Naive thymus-derived CD8-positive, alpha-beta T cell (primary cell): ENCODE data around the gene PIAS2. TPM values are rescaled to one million over a fixed set of nuclear protein-coding genes. Genes with fewer than 3 reads are reported as not detected.
A peak's percentile ranks its signal among the peaks of the same experiment; 100 is the strongest.
"Not testable (repeated sequence)": the region's sequence is repeated elsewhere in the genome, so short reads cannot be mapped to it uniquely, and the experiment has no call there.

Source experiments
- ATAC-seq, 2 donors: fragments of 150-1000 bp; cut with Tn5 transposase in 1 of 2; sonication (Bioruptor Pico), chemical (Tn5 transposase) in 1 of 2; 1 replicate in 1 of 2; 2 replicates in 1 of 2; pipeline ENCODE4 v1.10.0; 2021; ENCODE audit warnings: mild to moderate bottlenecking in 2 of 2, moderate library complexity in 2 of 2
- POLR2A ChIA-PET: fragments of 350-600 bp; sonication (Branson Sonifier 250); formaldehyde crosslinking; loops from one replicate; lab custom pipeline; 2021; ENCODE audit warnings: antibody characterized with exemption; lab: Charles Lee
- DNase-seq, 10 donors: peaks; one replicate each; pipeline versions ENCODE4 v3.0.0 to v3.0.0-alpha.2; 2020 to 2022
- H3K27ac Mint-ChIP-seq, 10 donors: one replicate each; pipeline ENCODE4 v1.8.0; 2020 to 2022; ENCODE audit warnings: mild to moderate bottlenecking in 10 of 10, mixed read lengths in 10 of 10, moderate library complexity in 4 of 10, inconsistent platforms in 1 of 10
- H3K27me3 Mint-ChIP-seq, 5 donors: one replicate each; pipeline ENCODE4 v1.8.0; 2021 to 2022; ENCODE audit warnings: mixed read lengths in 5 of 5
- H3K36me3 Mint-ChIP-seq, 3 donors: one replicate each; pipeline ENCODE4 v1.8.0; 2020 to 2022; ENCODE audit warnings: mixed read lengths in 3 of 3, mild to moderate bottlenecking in 2 of 3, inconsistent platforms in 1 of 3
- H3K4me1 Mint-ChIP-seq, 4 donors: one replicate each; pipeline ENCODE4 v1.8.0; 2021 to 2022; ENCODE audit warnings: mixed read lengths in 4 of 4
- H3K4me3 Mint-ChIP-seq, 10 donors: one replicate each; pipeline ENCODE4 v1.8.0; 2020 to 2022; ENCODE audit warnings: mild to moderate bottlenecking in 10 of 10, mixed read lengths in 10 of 10, moderate library complexity in 6 of 10, inconsistent platforms in 1 of 10
- H3K9me3 Mint-ChIP-seq, 9 donors: one replicate each; pipeline ENCODE4 v1.8.0; 2020 to 2022; ENCODE audit warnings: mixed read lengths in 9 of 9, mild to moderate bottlenecking in 3 of 9, inconsistent platforms in 1 of 9, moderate library complexity in 1 of 9
- polyA plus RNA-seq, 3 donors: library from polyadenylated mRNA; unstranded; fragments of 300-500 nt; fragmentation: Illumina TruSeq; gene quantifications; one replicate each; pipeline ENCODE4 v1.2.3, GENCODE V29; 2021
- total RNA-seq, 8 experiments: library from RNA in 2 of 8; stranded (reverse) in 2 of 8; gene quantifications; one replicate each; pipeline ENCODE4 v1.2.3 and lab custom pipeline; 2021 to 2026

PIAS2 gene
- total and polyA plus RNA-seq, 5 experiments from 2014 or later, result 16.5 to 45.4 (median 22.8) TPM

DNA sequence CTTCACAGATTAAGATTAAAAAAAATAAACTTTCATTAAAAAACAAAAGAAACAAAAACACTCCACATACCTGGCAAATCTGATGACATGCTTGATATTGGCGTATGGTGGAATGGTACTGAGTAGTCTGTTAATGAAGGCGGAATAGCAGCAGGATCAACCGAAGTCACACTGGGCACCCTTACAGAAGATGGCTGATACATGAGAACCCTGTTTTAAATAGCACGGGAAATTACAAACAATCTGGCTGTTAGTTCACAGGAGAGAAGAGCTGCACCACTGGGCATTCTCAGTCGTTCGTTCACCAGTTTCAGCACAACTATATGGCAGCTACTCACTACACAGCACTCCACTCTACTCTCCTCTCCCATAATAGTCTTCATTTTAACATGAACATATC is 96.4 kb downstream of the PIAS2 start:
- POLR2A ChIA-PET, result no interaction called here
- H3K4me1 Mint-ChIP-seq, result no peaks in the 10 kb centered on the region
- peaks cover 6 to 56% (median 19%) of the 10 kb centered on the region in 3 donors for H3K36me3 Mint-ChIP-seq
- DNase-seq (no peak), ATAC-seq (no peak)
- no peak overlapping the region for H3K4me3 Mint-ChIP-seq
- no peaks in the 10 kb centered on the region for H3K9me3 Mint-ChIP-seq
- peak overlapping the region in 1 of 10 donors; percentile 80 for H3K27ac Mint-ChIP-seq
- H3K27me3 Mint-ChIP-seq, result no peaks in the 10 kb centered on the region

DNA sequence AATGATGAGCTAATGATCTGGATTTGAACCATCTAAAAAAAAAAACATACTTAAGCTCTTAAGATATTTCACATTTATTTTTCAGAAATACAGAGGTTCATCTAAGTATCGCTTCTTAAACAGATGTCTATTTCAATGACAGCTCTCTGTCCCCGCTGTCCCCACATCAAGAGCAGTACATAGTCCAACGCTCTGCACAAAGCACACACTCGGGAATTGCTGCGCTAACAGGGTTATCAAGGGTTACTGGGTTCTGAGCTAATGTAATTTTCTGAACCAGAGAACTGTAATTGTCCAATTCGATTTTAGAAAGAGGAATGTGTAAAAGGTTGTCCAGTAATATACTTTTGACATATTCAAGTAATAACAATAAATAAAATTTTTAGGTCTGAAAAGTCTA is 101.6 kb downstream of the PIAS2 start:
- H3K36me3 Mint-ChIP-seq, result peaks cover under 1 to 28% (median 9%) of the 10 kb centered on the region in 3 donors
- DNase-seq, result no peak
- no peak overlapping the region for H3K4me3 Mint-ChIP-seq
- peaks cover 0 to 6% (median 6%) of the 10 kb centered on the region in 4 donors for H3K4me1 Mint-ChIP-seq
- no peaks in the 10 kb centered on the region for H3K9me3 Mint-ChIP-seq
- POLR2A ChIA-PET, result no interaction called here
- peak overlapping the region in 2 of 10 donors; percentile 27 to 47 for H3K27ac Mint-ChIP-seq
- H3K27me3 Mint-ChIP-seq, result no peaks in the 10 kb centered on the region
- ATAC-seq, result no peak

DNA sequence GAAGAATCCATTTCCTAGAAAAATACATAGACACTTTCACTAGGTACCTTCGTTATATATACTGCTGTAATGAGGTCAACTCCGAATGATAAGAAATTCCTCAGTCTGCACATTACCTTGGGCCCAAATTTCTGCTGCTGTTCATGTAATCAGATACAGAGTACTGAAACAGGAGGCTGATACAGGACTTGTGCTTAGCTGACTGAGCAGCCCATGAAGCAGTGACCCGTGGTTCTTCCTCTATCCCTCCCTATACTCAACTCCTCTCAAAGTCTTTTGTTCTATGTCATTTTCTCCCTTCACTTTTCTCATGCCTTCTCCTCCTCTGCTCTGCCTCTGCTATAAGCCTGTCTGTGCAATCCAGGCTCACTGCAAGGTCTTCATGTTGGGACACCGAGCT is 102.9 kb downstream of the PIAS2 start:
- ATAC-seq, result no peak
- peaks cover 0 to 6% (median 6%) of the 10 kb centered on the region in 4 donors for H3K4me1 Mint-ChIP-seq
- POLR2A ChIA-PET, result no interaction called here
- DNase-seq, result no peak
- H3K9me3 Mint-ChIP-seq, result no peaks in the 10 kb centered on the region
- H3K36me3 Mint-ChIP-seq, result peaks cover 0 to 17% (median 5%) of the 10 kb centered on the region in 3 donors
- H3K27me3 Mint-ChIP-seq, result no peaks in the 10 kb centered on the region
- no peak overlapping the region for H3K4me3 Mint-ChIP-seq
- peak overlapping the region in 2 of 10 donors; percentile 21 to 56 for H3K27ac Mint-ChIP-seq

DNA sequence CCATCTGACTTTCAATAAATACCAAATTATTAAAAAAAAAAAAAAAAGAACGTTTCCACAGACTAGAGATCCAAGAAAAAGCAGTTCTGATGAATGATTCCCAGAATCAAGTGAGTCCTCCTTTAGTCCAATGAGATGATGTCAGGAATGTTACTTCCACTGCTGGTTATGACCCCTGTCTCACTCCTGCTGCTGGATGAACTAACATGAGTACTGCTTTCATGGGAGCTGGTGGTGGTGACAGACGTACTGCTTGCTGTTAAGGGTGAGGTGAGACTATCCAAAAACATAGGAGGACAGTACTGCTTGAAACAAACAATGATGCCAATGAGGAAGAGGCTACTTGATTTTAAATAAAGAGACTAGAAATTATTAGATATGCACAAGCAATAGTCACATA is 105.0 kb downstream of the PIAS2 start:
- Mint-ChIP-seq H3K27ac (peak overlapping the region in 2 of 10 donors; percentile 7 to 10), H3K36me3 (peaks cover 0 to 16% (median 13%) of the 10 kb centered on the region in 3 donors), H3K4me3 (no peak overlapping the region), H3K9me3 (no peaks in the 10 kb centered on the region), H3K27me3 (no peaks in the 10 kb centered on the region), H3K4me1 (peaks cover 0 to 6% (median 6%) of the 10 kb centered on the region in 4 donors)
- POLR2A ChIA-PET, result no interaction called here
- DNase-seq (no peak), ATAC-seq (no peak)

DNA sequence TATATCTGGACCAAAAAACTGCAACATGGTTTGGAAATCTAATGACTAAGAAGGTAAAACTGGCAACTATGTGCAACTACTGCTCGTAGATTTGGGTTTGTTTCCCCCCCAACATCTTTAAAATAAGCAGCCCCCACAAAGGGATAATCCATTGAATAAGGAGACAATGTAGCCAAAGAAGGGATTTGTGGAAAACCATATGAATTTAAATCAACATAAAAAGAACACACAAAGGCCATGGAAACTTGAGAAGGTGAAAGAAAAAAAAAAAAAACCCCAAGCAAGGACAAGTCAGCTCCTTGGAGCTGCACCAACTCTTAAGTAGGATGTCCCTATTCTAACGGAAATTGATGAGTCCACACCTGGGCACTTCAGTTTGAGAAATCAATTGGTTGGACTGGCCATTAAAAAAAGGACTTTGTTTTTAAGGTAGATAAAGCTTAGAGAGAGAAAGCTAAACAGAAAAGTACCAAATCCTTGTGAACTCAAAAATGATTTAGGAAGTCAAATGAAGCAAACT is 106.8 kb downstream of the PIAS2 start:
- H3K27ac Mint-ChIP-seq, result peak overlapping the region in 1 of 10 donors; percentile 34
- H3K9me3 Mint-ChIP-seq, result no peaks in the 10 kb centered on the region
- DNase-seq (no peak), ATAC-seq (no peak)
- H3K36me3 Mint-ChIP-seq, result peaks cover 0 to 16% (median 11%) of the 10 kb centered on the region in 3 donors
- no peaks in the 10 kb centered on the region for H3K27me3 Mint-ChIP-seq
- POLR2A ChIA-PET, result no interaction called here
- peaks cover 0 to 6% (median 6%) of the 10 kb centered on the region in 4 donors for H3K4me1 Mint-ChIP-seq
- H3K4me3 Mint-ChIP-seq, result no peak overlapping the region

DNA sequence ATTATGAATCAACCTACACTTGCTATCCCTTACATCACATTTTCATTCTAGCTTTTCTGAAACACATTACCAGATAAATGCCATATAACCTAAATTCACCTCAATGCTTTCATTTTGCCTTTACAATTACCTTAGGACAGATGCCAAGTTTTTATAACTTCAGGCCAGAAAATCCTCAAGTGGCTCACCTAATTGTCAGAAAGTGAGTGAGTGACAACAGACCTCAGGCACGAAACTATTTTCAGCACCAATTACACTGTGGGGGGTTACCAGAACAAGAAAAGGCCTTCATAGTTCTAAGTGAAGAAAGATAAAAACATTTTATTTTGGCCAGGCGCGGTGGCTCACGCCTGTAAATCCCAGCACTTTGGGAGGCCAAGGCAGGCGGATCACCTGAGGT is 108.2 kb downstream of the PIAS2 start:
- peaks cover 4 to 12% (median 9%) of the 10 kb centered on the region in 3 donors for H3K36me3 Mint-ChIP-seq
- POLR2A ChIA-PET, result no interaction called here

DNA sequence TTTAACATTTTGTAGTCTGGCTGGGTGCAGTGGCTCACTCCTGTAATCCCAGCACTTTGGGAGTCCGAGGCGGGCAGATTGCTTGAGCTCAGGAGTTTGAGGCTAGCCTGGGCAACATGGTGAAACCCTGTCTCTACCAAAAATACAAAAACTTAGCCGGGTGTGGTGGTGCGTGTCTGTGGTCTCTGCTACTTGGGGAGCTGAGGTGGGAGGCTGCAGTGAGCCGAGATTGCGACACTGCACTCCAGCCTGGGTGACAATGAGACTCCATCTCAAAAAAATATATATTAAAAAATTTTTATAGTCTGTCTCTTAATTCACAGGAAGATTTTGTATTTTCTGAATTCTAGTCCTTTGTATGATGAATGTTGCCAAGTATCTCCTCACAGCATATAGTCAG is 121.4 kb downstream of the PIAS2 start:
- ATAC-seq, DNase-seq, H3K36me3 Mint-ChIP-seq, H3K27me3 Mint-ChIP-seq, H3K9me3 Mint-ChIP-seq, POLR2A ChIA-PET, H3K4me1 Mint-ChIP-seq, H3K27ac Mint-ChIP-seq: not testable (repeated sequence)
- H3K4me3 Mint-ChIP-seq, result peak overlapping the region in 1 of 10 donors; percentile 11

More for the DNA sequence above, 108.2 kb downstream of the PIAS2 start:
- H3K27ac Mint-ChIP-seq, result no peak overlapping the region
- H3K9me3 Mint-ChIP-seq, result peaks cover 0 to 9% (median 0%) of the 10 kb centered on the region in 9 donors
- peaks cover 0 to 7% (median 6%) of the 10 kb centered on the region in 4 donors for H3K4me1 Mint-ChIP-seq
- ATAC-seq (no peak), DNase-seq (no peak)
- no peaks in the 10 kb centered on the region for H3K27me3 Mint-ChIP-seq
- no peak overlapping the region for H3K4me3 Mint-ChIP-seq

DNA sequence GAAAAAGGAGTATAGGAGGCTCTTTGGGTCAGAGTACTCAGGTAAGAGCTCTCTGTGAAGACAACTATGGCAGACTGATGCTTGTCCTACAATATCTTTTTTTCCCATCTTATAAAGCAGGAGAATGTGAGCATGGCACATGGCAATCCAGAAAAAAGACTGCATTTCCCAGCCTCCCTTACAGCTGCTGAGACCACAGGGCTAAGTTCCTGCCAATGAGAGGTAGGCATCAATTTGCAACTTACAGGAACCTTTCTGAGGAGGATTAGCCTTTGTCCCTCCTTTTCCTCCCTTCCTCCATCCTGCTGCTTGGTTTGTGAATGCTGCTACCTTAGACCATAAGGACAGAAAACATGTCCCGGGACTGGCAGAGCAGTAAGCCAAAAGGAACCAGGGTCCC is 122.7 kb downstream of the PIAS2 start:
- no peak overlapping the region for H3K4me3 Mint-ChIP-seq
- peaks cover 0 to 3% (median 2%) of the 10 kb centered on the region in 5 donors for H3K27me3 Mint-ChIP-seq
- peaks cover 0 to 9% (median 2%) of the 10 kb centered on the region in 3 donors for H3K36me3 Mint-ChIP-seq
- POLR2A ChIA-PET, result no interaction called here
- peaks cover 0 to 17% (median 4%) of the 10 kb centered on the region in 9 donors for H3K9me3 Mint-ChIP-seq
- H3K4me1 Mint-ChIP-seq, result no peaks in the 10 kb centered on the region
- ATAC-seq, result no peak
- DNase-seq, result no peak
- H3K27ac Mint-ChIP-seq, result peak overlapping the region in 1 of 10 donors; percentile 72

DNA sequence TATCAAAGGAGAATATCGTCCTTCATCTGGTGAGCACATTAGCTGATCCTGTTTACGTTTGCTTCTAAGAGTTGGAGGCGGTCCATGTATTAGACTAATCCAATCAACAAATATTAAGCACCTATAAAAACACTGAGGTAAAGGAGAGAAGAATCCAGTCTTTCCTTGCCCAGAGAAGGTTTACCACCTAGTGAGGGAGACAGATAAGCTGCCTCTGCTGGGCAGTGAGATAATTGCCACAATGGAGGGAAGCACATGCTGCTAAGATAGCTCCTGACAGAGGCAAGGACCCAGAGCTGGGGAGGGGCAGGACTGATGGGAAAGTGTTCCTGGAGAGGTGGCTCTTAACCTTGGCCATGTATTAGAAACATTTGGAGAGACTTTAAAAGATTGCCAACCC is 123.7 kb downstream of the PIAS2 start:
- no peak for ATAC-seq

DNA sequence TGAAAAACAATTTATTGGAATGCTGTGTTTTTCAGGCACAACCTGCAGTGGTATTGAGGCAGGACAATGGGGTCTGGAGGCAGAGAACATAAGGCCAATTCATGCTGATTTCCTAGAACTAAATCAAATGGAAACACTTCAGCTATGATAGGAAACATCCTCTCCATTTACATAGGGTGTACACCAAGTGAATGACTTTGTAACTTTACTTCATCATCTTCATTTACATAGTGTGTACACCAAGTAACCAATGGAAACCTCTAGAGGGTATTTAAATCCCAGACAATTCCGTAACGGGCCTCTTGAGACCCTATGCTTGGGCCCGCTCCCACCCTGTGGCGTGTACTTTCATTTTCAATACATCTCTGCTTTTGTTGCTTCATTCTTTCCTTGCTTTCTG is 128.2 kb downstream of the PIAS2 start:
- H3K27me3 Mint-ChIP-seq, result peaks cover 0 to 11% (median 0%) of the 10 kb centered on the region in 5 donors
- H3K36me3 Mint-ChIP-seq, result peaks cover 2 to 9% (median 2%) of the 10 kb centered on the region in 3 donors
- no peak overlapping the region for H3K4me3 Mint-ChIP-seq
- POLR2A ChIA-PET, result no interaction called here
- no peak overlapping the region for H3K27ac Mint-ChIP-seq
- H3K4me1 Mint-ChIP-seq, result no peaks in the 10 kb centered on the region
- peaks cover 0 to 42% (median 8%) of the 10 kb centered on the region in 9 donors for H3K9me3 Mint-ChIP-seq
- ATAC-seq (no peak), DNase-seq (no peak)

More for the DNA sequence above, 123.7 kb downstream of the PIAS2 start:
- Mint-ChIP-seq H3K9me3 (peaks cover 0 to 22% (median 4%) of the 10 kb centered on the region in 9 donors), H3K4me1 (no peaks in the 10 kb centered on the region), H3K27ac (no peak overlapping the region), H3K4me3 (no peak overlapping the region), H3K36me3 (peaks cover 0 to 9% (median 0%) of the 10 kb centered on the region in 3 donors), H3K27me3 (peaks cover 0 to 3% (median 2%) of the 10 kb centered on the region in 5 donors)
- no peak for DNase-seq
- POLR2A ChIA-PET, result no interaction called here

DNA sequence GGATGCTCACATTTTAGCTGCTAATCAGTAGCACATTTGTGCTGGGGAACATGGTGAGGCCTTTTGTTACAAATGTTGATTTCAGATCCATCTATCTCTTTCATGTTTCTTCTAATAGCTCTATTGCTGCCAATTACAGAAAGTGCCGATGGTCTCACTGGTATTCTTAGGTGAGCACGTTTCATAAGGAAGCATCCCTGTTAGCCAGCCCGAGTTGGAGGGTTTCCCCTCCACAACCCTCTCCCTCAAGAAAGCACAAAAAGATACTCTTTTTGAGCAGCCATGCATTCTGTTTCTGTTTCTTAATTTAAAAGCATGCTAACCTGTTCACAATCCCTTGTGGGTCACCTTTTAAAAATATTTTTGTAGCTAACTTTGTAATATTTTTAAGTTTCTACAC is 129.6 kb downstream of the PIAS2 start:
- peaks cover 0 to 11% (median 0%) of the 10 kb centered on the region in 5 donors for H3K27me3 Mint-ChIP-seq
- no peak overlapping the region for H3K27ac Mint-ChIP-seq
- H3K9me3 Mint-ChIP-seq, result peaks cover 0 to 47% (median 8%) of the 10 kb centered on the region in 9 donors
- ATAC-seq (no peak), DNase-seq (no peak)
- POLR2A ChIA-PET, result no interaction called here
- H3K4me1 Mint-ChIP-seq, result no peaks in the 10 kb centered on the region
- H3K36me3 Mint-ChIP-seq, result peaks cover 2 to 9% (median 2%) of the 10 kb centered on the region in 3 donors
- no peak overlapping the region for H3K4me3 Mint-ChIP-seq

DNA sequence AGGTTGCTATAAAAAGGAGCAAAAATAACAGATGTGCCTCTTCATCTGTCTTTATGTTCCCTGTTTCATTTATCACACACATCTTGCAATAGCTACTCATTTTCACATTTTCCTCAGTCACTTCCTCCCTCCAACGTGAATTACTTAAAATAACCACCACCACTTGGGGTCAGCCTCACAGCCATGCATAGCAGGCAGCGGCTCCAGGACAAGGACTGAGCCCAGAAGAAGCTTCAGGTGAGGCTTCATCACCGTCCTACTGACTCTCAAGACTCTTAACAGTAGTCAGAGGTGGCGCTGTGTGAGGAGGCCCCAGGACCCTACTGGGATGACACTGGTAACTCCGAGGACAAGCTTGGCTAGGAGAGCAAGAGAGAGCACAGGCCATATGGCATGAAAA is 144.9 kb downstream of the PIAS2 start:
- H3K9me3 Mint-ChIP-seq, result no peaks in the 10 kb centered on the region
- H3K4me3 Mint-ChIP-seq, result no peak overlapping the region
- POLR2A ChIA-PET, result no interaction called here
- H3K27ac Mint-ChIP-seq, result no peak overlapping the region
- peaks cover 0 to 9% (median 0%) of the 10 kb centered on the region in 4 donors for H3K4me1 Mint-ChIP-seq
- peaks cover 0 to 9% (median 6%) of the 10 kb centered on the region in 5 donors for H3K27me3 Mint-ChIP-seq
- no peaks in the 10 kb centered on the region for H3K36me3 Mint-ChIP-seq
- ATAC-seq, result no peak
- no peak for DNase-seq

DNA sequence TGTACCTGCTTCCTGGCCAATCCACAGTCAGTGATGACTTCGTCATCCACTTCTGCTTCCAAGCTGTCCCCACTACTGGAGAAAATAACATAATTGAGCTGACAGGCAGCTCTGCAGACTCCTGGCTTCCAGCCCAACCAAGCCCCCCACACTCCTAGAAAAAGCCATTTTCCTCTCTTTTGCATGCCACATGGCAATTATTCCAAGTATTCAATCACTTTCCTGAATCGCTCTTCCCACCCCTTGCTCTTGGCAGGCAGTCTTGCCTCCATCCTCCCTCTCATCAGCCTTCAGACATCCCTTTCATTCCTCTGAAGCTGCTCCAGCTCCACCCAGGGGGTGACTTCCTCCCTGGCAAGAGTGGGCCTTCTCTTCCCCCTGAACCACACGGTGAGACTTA is 146.2 kb downstream of the PIAS2 start:
- no peak overlapping the region for H3K4me3 Mint-ChIP-seq
- peaks cover 0 to 9% (median 0%) of the 10 kb centered on the region in 4 donors for H3K4me1 Mint-ChIP-seq
- ATAC-seq, result no peak
- no peaks in the 10 kb centered on the region for H3K9me3 Mint-ChIP-seq
- peaks cover 0 to 9% (median 5%) of the 10 kb centered on the region in 5 donors for H3K27me3 Mint-ChIP-seq
- POLR2A ChIA-PET, result no interaction called here
- H3K27ac Mint-ChIP-seq, result no peak overlapping the region
- H3K36me3 Mint-ChIP-seq, result no peaks in the 10 kb centered on the region
- DNase-seq, result no peak

DNA sequence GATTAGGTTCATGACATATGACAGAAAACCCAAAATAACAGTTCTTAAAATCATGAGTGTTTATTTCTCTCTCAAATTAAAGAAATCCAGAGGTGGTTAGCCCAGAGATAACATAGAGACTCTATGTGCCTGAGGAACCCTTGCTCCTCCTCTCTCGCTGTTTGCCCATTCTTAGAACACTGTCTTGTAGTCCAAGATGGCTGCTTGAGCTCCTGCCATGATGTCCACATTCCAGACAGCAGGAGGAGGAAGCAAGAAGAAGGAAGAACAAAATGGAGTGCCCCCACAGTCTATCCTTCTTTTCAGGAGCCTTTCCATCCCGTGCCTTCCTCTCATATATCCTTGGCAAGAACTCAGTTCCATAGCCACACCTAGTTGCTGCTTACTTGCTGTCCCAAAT is 146.6 kb downstream of the PIAS2 start:
- Mint-ChIP-seq H3K36me3 (no peaks in the 10 kb centered on the region), H3K27me3 (peaks cover 0 to 12% (median 5%) of the 10 kb centered on the region in 5 donors), H3K9me3 (no peaks in the 10 kb centered on the region), H3K4me3 (no peak overlapping the region), H3K4me1 (peaks cover 0 to 9% (median 0%) of the 10 kb centered on the region in 4 donors), H3K27ac (no peak overlapping the region)
- POLR2A ChIA-PET, result no interaction called here
- DNase-seq, result no peak
- ATAC-seq, result no peak
